Skeletal muscle satellite cell (primary cell): Measurements from ENCODE around the gene TAF9.
"Not testable (repeated sequence)": the region's sequence is repeated elsewhere in the genome, so short reads cannot be mapped to it uniquely, and the experiment has no call there.

Experiments
- H3K27me3 ChIP-seq: 2 replicates; pipeline ENCODE4 v1.7.0; 2013; ENCODE audit warnings: low read length; ENCODE audit not compliant: control insufficient read depth, insufficient read depth
- H3K36me3 ChIP-seq: 2 replicates; pipeline ENCODE4 v1.7.0; 2013; ENCODE audit warnings: mild to moderate bottlenecking, control low read depth, low read length; ENCODE audit not compliant: insufficient read depth
- H3K4me1 ChIP-seq: 2 replicates; pipeline ENCODE4 v1.7.0; 2013; ENCODE audit warnings: low read length; ENCODE audit not compliant: control insufficient read depth, insufficient read depth
- H3K4me2 ChIP-seq: 2 replicates; pipeline ENCODE4 v1.7.0; 2013; ENCODE audit warnings: mild to moderate bottlenecking, low read length
- H3K4me3 ChIP-seq: 2 replicates; pipeline ENCODE4 v1.7.0; 2013; ENCODE audit warnings: low read length
- H3K9ac ChIP-seq: 2 replicates; pipeline ENCODE4 v1.7.0; 2013; ENCODE audit warnings: mild to moderate bottlenecking, low read depth, low read length, moderate library complexity
- H3K9me3 ChIP-seq: replicated peaks from 2 replicates; pipeline ENCODE4 v1.7.0; 2013; ENCODE audit warnings: mild to moderate bottlenecking, control low read depth, low read length

TAF9 gene

GRCh38 chr5:69334793-69335268, 34.5 kb downstream of the TAF9 start:
- Histone ChIP-seq H3K36me3 (no peaks in the 10 kb centered on the region), H3K4me3 (peak overlapping the region; percentile 49), H3K9ac (peak overlapping the region; percentile 18), H3K9me3 (no peaks in the 10 kb centered on the region), H3K4me2 (peak overlapping the region; percentile 77), H3K4me1 (peaks cover 5% of the 10 kb centered on the region), H3K27me3 (no peaks in the 10 kb centered on the region)

GRCh38 chr5:69333668-69334315, 35.5 kb downstream of the TAF9 start:
- H3K4me1 ChIP-seq, H3K4me2 ChIP-seq, H3K36me3 ChIP-seq, H3K4me3 ChIP-seq, H3K27me3 ChIP-seq, H3K9me3 ChIP-seq, H3K9ac ChIP-seq: not testable (repeated sequence)

DNA sequence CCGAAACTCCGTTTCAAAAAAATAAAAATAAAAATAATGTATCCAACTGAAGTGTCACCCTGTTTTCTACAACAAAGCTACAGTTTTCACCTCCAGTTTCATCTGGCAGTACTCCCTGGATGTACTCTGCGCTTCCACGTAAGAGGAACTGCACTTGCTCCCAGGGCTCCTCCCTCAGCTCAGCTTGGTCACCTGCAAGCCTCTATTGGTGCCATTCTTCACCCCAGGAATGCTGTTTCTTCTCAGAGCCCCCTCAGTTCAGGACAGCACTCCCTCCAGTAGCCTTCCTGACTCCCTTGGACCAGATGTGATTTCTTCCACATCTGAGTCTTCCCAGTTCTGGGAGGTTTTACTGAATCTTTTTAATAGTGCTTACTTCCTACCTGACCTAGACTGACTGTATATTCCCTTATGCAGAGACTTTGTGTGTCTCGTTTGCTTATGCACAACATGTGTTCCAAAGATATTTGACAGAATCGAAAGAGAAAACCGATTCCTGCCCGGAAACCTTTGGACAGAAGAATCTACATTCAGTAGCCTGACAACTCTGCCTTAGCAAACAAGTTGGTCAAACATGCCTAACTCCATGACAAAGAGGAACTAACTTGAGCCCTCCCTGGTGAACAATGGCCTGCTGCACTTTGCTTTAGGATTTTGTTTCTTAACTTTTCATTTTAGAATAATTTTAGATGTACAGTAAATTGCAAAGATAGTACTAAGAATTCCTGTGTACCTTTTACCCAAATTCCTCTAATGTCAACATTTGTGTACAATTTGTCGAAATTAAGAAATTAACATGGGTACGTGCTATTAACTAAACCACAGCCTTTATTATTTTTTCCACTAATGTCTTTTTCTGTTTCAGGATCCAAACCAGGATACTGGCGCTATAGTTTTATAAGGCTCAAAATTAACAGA, 37.5 kb downstream of the TAF9 start:
- H3K36me3 ChIP-seq = no peaks in the 10 kb centered on the region
- H3K9me3 ChIP-seq = no peaks in the 10 kb centered on the region
- no peaks in the 10 kb centered on the region for H3K27me3 ChIP-seq
- peak overlapping the region; percentile 72 for H3K9ac ChIP-seq
- H3K4me3 ChIP-seq = peak overlapping the region; percentile 81
- peaks cover 5% of the 10 kb centered on the region for H3K4me1 ChIP-seq
- peak overlapping the region; percentile 99 for H3K4me2 ChIP-seq

- no peaks in the 10 kb centered on the region for H3K36me3 ChIP-seq
- no peak overlapping the region for H3K4me3 ChIP-seq
- no peaks in the 10 kb centered on the region for H3K9me3 ChIP-seq
- H3K27me3 ChIP-seq = no peaks in the 10 kb centered on the region
- no peak overlapping the region for H3K9ac ChIP-seq
- H3K4me1 ChIP-seq = peaks cover 5% of the 10 kb centered on the region
- H3K4me2 ChIP-seq = no peak overlapping the region
Measured at GRCh38 chr5:69329905-69330489, 39.3 kb downstream of the TAF9 start.

GRCh38 chr5:69326365-69326764, 43.0 kb downstream of the TAF9 start:
- Histone ChIP-seq H3K4me3 (no peak overlapping the region), H3K4me1 (no peaks in the 10 kb centered on the region), H3K4me2 (no peak overlapping the region), H3K36me3 (no peaks in the 10 kb centered on the region), H3K9me3 (no peaks in the 10 kb centered on the region), H3K9ac (no peak overlapping the region), H3K27me3 (no peaks in the 10 kb centered on the region)

GRCh38 chr5:69317391-69317790, 51.9 kb downstream of the TAF9 start:
- Histone ChIP-seq H3K27me3 (no peaks in the 10 kb centered on the region), H3K9ac (no peak overlapping the region), H3K9me3 (no peaks in the 10 kb centered on the region), H3K36me3 (peaks cover 5% of the 10 kb centered on the region), H3K4me1 (no peaks in the 10 kb centered on the region), H3K4me2 (no peak overlapping the region), H3K4me3 (no peak overlapping the region)

DNA sequence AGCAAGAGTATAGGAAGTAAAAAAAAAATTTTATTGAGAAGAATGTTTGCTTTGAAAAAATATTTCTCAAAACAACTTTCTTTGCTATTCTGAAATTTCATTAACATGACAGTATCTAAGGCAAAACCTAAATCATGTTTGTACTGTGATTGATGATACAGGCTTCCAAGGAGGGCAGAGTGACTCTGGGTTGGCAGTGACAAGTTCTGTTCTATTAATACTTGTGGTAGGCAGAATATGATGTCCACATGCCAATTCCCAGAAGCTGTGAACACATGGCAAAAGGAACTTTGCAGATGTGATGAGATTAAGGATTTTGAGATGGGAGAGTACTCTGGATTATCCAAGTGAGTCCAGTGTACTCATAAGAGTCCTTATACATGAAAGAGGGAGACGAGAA, 53.3 kb downstream of the TAF9 start:
- peaks cover 5% of the 10 kb centered on the region for H3K36me3 ChIP-seq
- H3K9ac ChIP-seq = no peak overlapping the region
- no peaks in the 10 kb centered on the region for H3K4me1 ChIP-seq
- H3K9me3 ChIP-seq = no peaks in the 10 kb centered on the region
- H3K4me2 ChIP-seq = no peak overlapping the region
- H3K4me3 ChIP-seq = no peak overlapping the region
- no peaks in the 10 kb centered on the region for H3K27me3 ChIP-seq
